ENCODE data around the gene TACC2. TPM values are rescaled to one million over a fixed set of nuclear protein-coding genes. Genes with fewer than 3 reads are reported as not detected.

Gene TACC2
- total RNA-seq, 1 donor from 2014 or later: 22.0 TPM

GRCh38 chr10:122296363-122297120 is 307.6 kb downstream of the TACC2 start:
- Mint-ChIP-seq H3K4me3 (ENCODE audit: unreplicated experiment) (no peak overlapping the region), H3K4me1 (ENCODE audit: low read depth, unreplicated experiment) (peaks cover 16% of the 10 kb centered on the region), H3K9me3 (ENCODE audit: unreplicated experiment) (peaks cover 3% of the 10 kb centered on the region), H3K36me3 (ENCODE audit: low read depth, unreplicated experiment) (no peaks in the 10 kb centered on the region), H3K27ac (ENCODE audit: unreplicated experiment) (no peak overlapping the region), H3K27me3 (ENCODE audit: low read depth, unreplicated experiment) (peaks cover 23% of the 10 kb centered on the region)
- no peaks in the 10 kb centered on the region for H3K36me3 ChIP-seq (ENCODE audit: insufficient read depth, low read length)
- no peak overlapping the region for H2AFZ ChIP-seq (ENCODE audit: low read depth, low read length)
- no peaks in the 10 kb centered on the region for H3K27me3 ChIP-seq (ENCODE audit: insufficient read depth, low read length)
- peaks cover 9% of the 10 kb centered on the region for H3K4me1 ChIP-seq (ENCODE audit: insufficient read depth, low read length)
- no peak for FAIRE-seq
- no peak for TF ChIP-seq EZH2 (IDR thresholded peaks at IDR 0.05; ENCODE audit: insufficient read depth, low read length)
- TF ChIP-seq, protein P1, sequence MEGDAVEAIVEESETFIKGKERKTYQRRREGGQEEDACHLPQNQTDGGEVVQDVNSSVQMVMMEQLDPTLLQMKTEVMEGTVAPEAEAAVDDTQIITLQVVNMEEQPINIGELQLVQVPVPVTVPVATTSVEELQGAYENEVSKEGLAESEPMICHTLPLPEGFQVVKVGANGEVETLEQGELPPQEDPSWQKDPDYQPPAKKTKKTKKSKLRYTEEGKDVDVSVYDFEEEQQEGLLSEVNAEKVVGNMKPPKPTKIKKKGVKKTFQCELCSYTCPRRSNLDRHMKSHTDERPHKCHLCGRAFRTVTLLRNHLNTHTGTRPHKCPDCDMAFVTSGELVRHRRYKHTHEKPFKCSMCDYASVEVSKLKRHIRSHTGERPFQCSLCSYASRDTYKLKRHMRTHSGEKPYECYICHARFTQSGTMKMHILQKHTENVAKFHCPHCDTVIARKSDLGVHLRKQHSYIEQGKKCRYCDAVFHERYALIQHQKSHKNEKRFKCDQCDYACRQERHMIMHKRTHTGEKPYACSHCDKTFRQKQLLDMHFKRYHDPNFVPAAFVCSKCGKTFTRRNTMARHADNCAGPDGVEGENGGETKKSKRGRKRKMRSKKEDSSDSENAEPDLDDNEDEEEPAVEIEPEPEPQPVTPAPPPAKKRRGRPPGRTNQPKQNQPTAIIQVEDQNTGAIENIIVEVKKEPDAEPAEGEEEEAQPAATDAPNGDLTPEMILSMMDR (IDR thresholded peaks at IDR 0.05; ENCODE audit: insufficient read depth, low read depth, low read length): no peak
- no peaks in the 10 kb centered on the region for H4K20me1 ChIP-seq (ENCODE audit: insufficient read depth, low read length)
- no peak for DNase-seq (ENCODE audit: low read depth)
- H3K27ac ChIP-seq (ENCODE audit: low read depth, low read length): no peak overlapping the region
- no peaks in the 10 kb centered on the region for H3K9me3 ChIP-seq (ENCODE audit: insufficient read depth, low read depth, low read length)
- H3K9ac ChIP-seq (ENCODE audit: low read length): no peak overlapping the region
- no peak overlapping the region for H3K4me2 ChIP-seq (ENCODE audit: low read length)
- no peak overlapping the region for H3K4me3 ChIP-seq (ENCODE audit: insufficient read depth, low read depth, low read length)
- H3K79me2 ChIP-seq (ENCODE audit: insufficient read depth, low read length): no peaks in the 10 kb centered on the region

- H3K79me2 ChIP-seq (ENCODE audit: insufficient read depth, low read length): no peaks in the 10 kb centered on the region
- no peak overlapping the region for H3K27ac Mint-ChIP-seq (ENCODE audit: unreplicated experiment)
- no peaks in the 10 kb centered on the region for H3K36me3 ChIP-seq (ENCODE audit: insufficient read depth, low read length)
- no peak overlapping the region for H3K27ac ChIP-seq (ENCODE audit: low read depth, low read length)
- no peak overlapping the region for H2AFZ ChIP-seq (ENCODE audit: low read depth, low read length)
- H3K9ac ChIP-seq (ENCODE audit: low read length): no peak overlapping the region
- TF ChIP-seq EZH2 (IDR thresholded peaks at IDR 0.05; ENCODE audit: insufficient read depth, low read length): no peak
- no peak for DNase-seq (ENCODE audit: low read depth)
- peaks cover 23% of the 10 kb centered on the region for H3K27me3 Mint-ChIP-seq (ENCODE audit: low read depth, unreplicated experiment)
- no peak for FAIRE-seq
- no peak overlapping the region for H3K4me2 ChIP-seq (ENCODE audit: low read length)
- H3K36me3 Mint-ChIP-seq (ENCODE audit: low read depth, unreplicated experiment): no peaks in the 10 kb centered on the region
- no peaks in the 10 kb centered on the region for H3K27me3 ChIP-seq (ENCODE audit: insufficient read depth, low read length)
- peaks cover 3% of the 10 kb centered on the region for H3K9me3 Mint-ChIP-seq (ENCODE audit: unreplicated experiment)
- no peak overlapping the region for H3K4me3 ChIP-seq (ENCODE audit: insufficient read depth, low read depth, low read length)
- H3K4me3 Mint-ChIP-seq (ENCODE audit: unreplicated experiment): no peak overlapping the region
- peaks cover 16% of the 10 kb centered on the region for H3K4me1 Mint-ChIP-seq (ENCODE audit: low read depth, unreplicated experiment)
- no peaks in the 10 kb centered on the region for H4K20me1 ChIP-seq (ENCODE audit: insufficient read depth, low read length)
- H3K9me3 ChIP-seq (ENCODE audit: insufficient read depth, low read depth, low read length): no peaks in the 10 kb centered on the region
- H3K4me1 ChIP-seq (ENCODE audit: insufficient read depth, low read length): peaks cover 13% of the 10 kb centered on the region
These were observed 308.6 kb downstream of the TACC2 start for GRCh38 chr10:122297583-122297982.

DNA sequence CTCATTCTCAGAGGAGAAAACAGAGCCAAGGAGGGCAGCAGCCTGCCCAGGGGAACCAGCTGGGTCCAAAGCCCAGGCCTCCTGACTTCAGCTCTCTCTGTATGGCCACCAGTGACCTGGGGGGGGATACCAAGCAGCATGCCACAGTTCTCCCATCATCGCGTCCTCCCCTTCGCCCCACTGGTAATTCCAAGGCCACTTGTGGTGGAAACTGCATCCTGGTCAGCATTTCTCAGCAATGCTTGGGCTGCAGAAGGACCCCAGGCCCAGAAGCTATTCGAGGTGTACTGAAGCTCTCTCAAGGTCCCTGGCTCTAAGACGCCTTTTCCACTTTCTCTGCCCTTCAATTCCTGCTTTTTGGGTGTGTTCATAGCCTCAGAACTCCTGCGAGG is 309.2 kb downstream of the TACC2 start:
- Mint-ChIP-seq H3K36me3 (ENCODE audit: low read depth, unreplicated experiment) (no peaks in the 10 kb centered on the region), H3K4me3 (ENCODE audit: unreplicated experiment) (no peak overlapping the region), H3K27ac (ENCODE audit: unreplicated experiment) (no peak overlapping the region), H3K27me3 (ENCODE audit: low read depth, unreplicated experiment) (peaks cover 22% of the 10 kb centered on the region), H3K9me3 (ENCODE audit: unreplicated experiment) (peaks cover 3% of the 10 kb centered on the region), H3K4me1 (ENCODE audit: low read depth, unreplicated experiment) (peaks cover 15% of the 10 kb centered on the region)
- Histone ChIP-seq H3K27ac (ENCODE audit: low read depth, low read length) (no peak overlapping the region), H3K4me2 (ENCODE audit: low read length) (no peak overlapping the region), H3K27me3 (ENCODE audit: insufficient read depth, low read length) (no peaks in the 10 kb centered on the region), H3K9ac (ENCODE audit: low read length) (no peak overlapping the region), H3K4me1 (ENCODE audit: insufficient read depth, low read length) (peaks cover 13% of the 10 kb centered on the region), H3K79me2 (ENCODE audit: insufficient read depth, low read length) (no peaks in the 10 kb centered on the region), H3K36me3 (ENCODE audit: insufficient read depth, low read length) (no peaks in the 10 kb centered on the region), H3K9me3 (ENCODE audit: insufficient read depth, low read depth, low read length) (no peaks in the 10 kb centered on the region), H4K20me1 (ENCODE audit: insufficient read depth, low read length) (no peaks in the 10 kb centered on the region), H3K4me3 (ENCODE audit: insufficient read depth, low read depth, low read length) (no peak overlapping the region), H2AFZ (ENCODE audit: low read depth, low read length) (no peak overlapping the region)
- FAIRE-seq (no peak), DNase-seq (ENCODE audit: low read depth) (no peak)
- TF ChIP-seq, protein P1 (IDR thresholded peaks at IDR 0.05; ENCODE audit: insufficient read depth, low read depth, low read length): no peak
- no peak for TF ChIP-seq EZH2 (IDR thresholded peaks at IDR 0.05; ENCODE audit: insufficient read depth, low read length)

Measured in astrocyte (in vitro differentiated cells and primary cell).